HCT116 (cell line): Measurements from ENCODE around the gene EFCAB8. TPM values are rescaled to one million over a fixed set of nuclear protein-coding genes. Genes with fewer than 3 reads are reported as not detected.

Source experiments
- ATAC-seq: fragments of 200-7000 bp; cut with Tn5 transposase; 2 replicates; pipeline ENCODE4 v1.9.1; 2020; ENCODE audit warnings: mild to moderate bottlenecking, moderate library complexity
- BruUV-seq: library from RNA; stranded (reverse); fragments of 400-500 nt; replicated peaks from 2 replicates; lab custom pipeline; 2021; lab: Mats Ljungman, UMichigan
- CTCF ChIA-PET: fragments of 300-600 bp; sonication (Branson Sonifier 250); formaldehyde crosslinking; loops from one replicate; lab custom pipeline; 2021; ENCODE audit warnings: antibody characterized with exemption; lab: Charles Lee
- POLR2A ChIA-PET: fragments of 300-600, 350-600 bp; sonication (Branson Sonifier 250); formaldehyde crosslinking; loops from one replicate; lab custom pipeline; 2021; ENCODE audit warnings: antibody characterized with exemption; lab: Charles Lee
- RAD21 ChIA-PET, 2 experiments: fragments of 300-600 bp; sonication (Branson Sonifier 250); formaldehyde crosslinking; loops; one replicate each; lab custom pipeline; 2023; ENCODE audit warnings: low total read pairs in 2 of 2; ENCODE audit not compliant: uncharacterized antibody in 2 of 2, unreplicated experiment in 2 of 2, low non-redundant PET in 1 of 2; lab: Charles Lee
- DNase-seq: peaks from one replicate; pipeline ENCODE4 v3.0.0-alpha.2; 2010; ENCODE audit warnings: low read depth, low spot score
- H2AFZ ChIP-seq: fragments of 200-600 bp; shearing (Covaris generic), sonication (generic); 2 replicates; pipeline ENCODE4 v1.6.1; 2017; ENCODE audit warnings: low read depth, mixed run types, mixed read lengths, antibody characterized with exemption, low read length; ENCODE audit not compliant: poor library complexity, severe bottlenecking
- H3K27ac ChIP-seq: 2 replicates; pipeline ENCODE4 v1.5.1; 2012; ENCODE audit warnings: low read depth, low read length
- H3K27me3 ChIP-seq: fragments of 200-600 bp; sonication (generic); 2 replicates; pipeline ENCODE4 v1.6.1; 2016; ENCODE audit warnings: mixed run types, low read length, mixed read lengths; ENCODE audit not compliant: insufficient read depth
- H3K36me3 ChIP-seq, 2 experiments: fragments of 200-500 bp in 1 of 2; fragments of 200-600 bp in 1 of 2; sonication (Bioruptor generic) in 1 of 2; sonication (generic) in 1 of 2; 2 replicates each; pipeline versions ENCODE4 v1.5.1 to v1.6.1; 2014 to 2016; ENCODE audit warnings: low read length in 2 of 2, inconsistent platforms in 1 of 2, mixed read lengths in 1 of 2, mixed run types in 1 of 2; ENCODE audit not compliant: insufficient read depth in 2 of 2, control insufficient read depth in 1 of 2
- H3K4me1 ChIP-seq, 2 experiments: fragments of 200-600 bp in 1 of 2; sonication (generic) in 1 of 2; 2 replicates each; pipeline versions ENCODE4 v1.5.1 to v1.6.1; 2012 to 2017; ENCODE audit warnings: low read length in 2 of 2, inconsistent platforms in 1 of 2, mild to moderate bottlenecking in 1 of 2, mixed read lengths in 1 of 2, mixed run types in 1 of 2, moderate library complexity in 1 of 2; ENCODE audit not compliant: insufficient read depth in 2 of 2, control insufficient read depth in 1 of 2
- H3K4me2 ChIP-seq: fragments of 200-600 bp; sonication (generic); 2 replicates; pipeline ENCODE4 v1.6.1; 2017; ENCODE audit warnings: mixed run types, low read length, mixed read lengths
- H3K4me3 ChIP-seq, 2 experiments: fragments of 200-600 bp in 1 of 2; sonication (generic) in 1 of 2; replicated peaks in 1 of 2; 2 replicates each; pipeline ENCODE4 v1.5.1; 2011 to 2016; ENCODE audit warnings: low read length in 2 of 2, control low read depth in 1 of 2, low read depth in 1 of 2, mild to moderate bottlenecking in 1 of 2, mixed read lengths in 1 of 2, mixed run types in 1 of 2
- H3K79me2 ChIP-seq: fragments of 200-600 bp; sonication (generic); 2 replicates; pipeline ENCODE4 v1.6.1; 2017; ENCODE audit warnings: mild to moderate bottlenecking, mixed run types, low read length, moderate library complexity, mixed read lengths; ENCODE audit not compliant: insufficient read depth
- H3K9ac ChIP-seq: fragments of 200-600 bp; sonication (generic); 2 replicates; pipeline ENCODE4 v1.6.1; 2016; ENCODE audit warnings: low read length, mixed read lengths
- H3K9me2 ChIP-seq: fragments of 200-600 bp; sonication (generic), shearing (Covaris generic); 2 replicates; pipeline ENCODE4 v1.6.1; 2017; ENCODE audit warnings: mixed run types, mild to moderate bottlenecking, moderate library complexity; ENCODE audit not compliant: insufficient read depth
- H3K9me3 ChIP-seq, 2 experiments: fragments of 200-500 bp in 1 of 2; fragments of 200-600 bp in 1 of 2; sonication (Bioruptor generic) in 1 of 2; sonication (generic) in 1 of 2; 2 replicates each; pipeline ENCODE4 v1.6.1; 2014 to 2017; ENCODE audit warnings: low read length in 2 of 2, mixed read lengths in 2 of 2, inconsistent platforms in 1 of 2, low read depth in 1 of 2, mild to moderate bottlenecking in 1 of 2, mixed run types in 1 of 2, moderate library complexity in 1 of 2; ENCODE audit not compliant: control insufficient read depth in 1 of 2, insufficient read depth in 1 of 2
- H4K20me1 ChIP-seq: fragments of 200-600 bp; sonication (generic), shearing (Covaris generic); 2 replicates; pipeline ENCODE4 v1.6.1; 2017; ENCODE audit warnings: mixed run types, mild to moderate bottlenecking, moderate library complexity; ENCODE audit not compliant: insufficient read depth
- CBX3 ChIP-seq: IDR thresholded peaks from 2 replicates; pipeline ENCODE4 v1.6.1; 2012; ENCODE audit warnings: low read depth
- EGR1 ChIP-seq: IDR thresholded peaks from 2 replicates; pipeline ENCODE4 v1.6.1; 2012; ENCODE audit warnings: low read depth
- ELF1 ChIP-seq: IDR thresholded peaks from 2 replicates; pipeline ENCODE4 v1.6.1; 2012; ENCODE audit warnings: low read depth, borderline replicate concordance
- RAD21 ChIP-seq: IDR thresholded peaks from 2 replicates; pipeline ENCODE4 v1.6.1; 2012; ENCODE audit warnings: low read depth, mild to moderate bottlenecking
- SRF ChIP-seq: IDR thresholded peaks from 2 replicates; pipeline ENCODE4 v1.6.1; 2012; ENCODE audit warnings: low read depth
- TCF7L2 ChIP-seq: IDR thresholded peaks from 2 replicates; pipeline ENCODE4 v1.7.0; 2011; ENCODE audit warnings: borderline replicate concordance, inconsistent platforms; ENCODE audit not compliant: insufficient read depth, insufficient read length; ENCODE audit errors: extremely low read depth
- ZNF274 ChIP-seq: fragments of 200-500 bp; sonication (Bioruptor generic); IDR thresholded peaks from 2 replicates; pipeline ENCODE4 v1.6.1; 2014; ENCODE audit warnings: mild to moderate bottlenecking, low read depth, low read length, inconsistent platforms
- intact Hi-C: fragments of 100-400 bp; cut with micrococcal nuclease; formaldehyde crosslinking; loops from 2 replicates; pipeline ENCODE4 v1.10.0; 2022
- total RNA-seq: library from RNA; stranded (reverse); gene quantifications from one replicate; pipeline ENCODE4 v1.2.1, GENCODE V29; 2021; ENCODE audit not compliant: unreplicated experiment
- TF ChIP-seq, protein P1 (sequence below), 3 experiments: fragments of 200-600 bp in 1 of 3; sonication (generic) in 1 of 3; IDR thresholded peaks in 2 of 3; conservative IDR thresholded peaks in 1 of 3; 2 replicates each; pipeline ENCODE4 v1.5.1; 2012 to 2017; ENCODE audit warnings: low read depth in 2 of 3, low read length in 2 of 3, antibody characterized with exemption in 1 of 3, borderline replicate concordance in 1 of 3, control low read depth in 1 of 3, mild to moderate bottlenecking in 1 of 3, mixed read lengths in 1 of 3, mixed run types in 1 of 3, moderate library complexity in 1 of 3; ENCODE audit not compliant: insufficient read depth in 1 of 3
- TF ChIP-seq, protein P2 (sequence below): IDR thresholded peaks from 2 replicates; pipeline ENCODE4 v1.6.1; 2012; ENCODE audit warnings: low read depth
- TF ChIP-seq, protein P3 (sequence below): IDR thresholded peaks from 2 replicates; pipeline ENCODE4 v1.6.1; 2012

Gene EFCAB8
- total RNA-seq, 1 experiment from 2014 or later = 0.42 TPM

DNA sequence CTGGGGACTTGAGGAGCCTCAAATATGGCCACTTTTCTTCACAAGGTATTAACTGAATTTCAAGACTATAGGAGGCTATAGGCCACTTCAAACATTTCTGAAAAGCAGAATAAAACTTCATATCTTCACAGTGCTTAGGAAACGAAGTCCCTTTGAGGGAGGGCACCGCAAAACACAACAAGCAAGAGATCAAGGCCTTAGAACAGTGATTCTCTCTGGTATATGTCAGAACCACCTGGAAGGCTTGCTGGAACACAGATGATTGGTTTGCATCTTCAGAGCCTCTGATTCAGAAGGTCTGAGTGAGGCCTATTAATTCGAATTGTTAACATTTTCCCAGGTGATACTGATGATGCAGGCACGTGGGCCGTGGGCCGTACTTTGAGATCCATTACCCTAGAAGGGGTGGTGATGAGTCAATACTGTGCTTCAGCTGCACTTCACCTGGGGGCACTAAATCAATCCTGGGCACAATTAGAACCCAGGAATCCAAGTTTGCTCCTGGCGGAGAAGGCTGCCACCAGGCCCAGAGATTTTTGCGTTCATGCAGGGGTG lies 134.8 kb downstream of the EFCAB8 start (continued):
- TF ChIP-seq, protein P1, sequence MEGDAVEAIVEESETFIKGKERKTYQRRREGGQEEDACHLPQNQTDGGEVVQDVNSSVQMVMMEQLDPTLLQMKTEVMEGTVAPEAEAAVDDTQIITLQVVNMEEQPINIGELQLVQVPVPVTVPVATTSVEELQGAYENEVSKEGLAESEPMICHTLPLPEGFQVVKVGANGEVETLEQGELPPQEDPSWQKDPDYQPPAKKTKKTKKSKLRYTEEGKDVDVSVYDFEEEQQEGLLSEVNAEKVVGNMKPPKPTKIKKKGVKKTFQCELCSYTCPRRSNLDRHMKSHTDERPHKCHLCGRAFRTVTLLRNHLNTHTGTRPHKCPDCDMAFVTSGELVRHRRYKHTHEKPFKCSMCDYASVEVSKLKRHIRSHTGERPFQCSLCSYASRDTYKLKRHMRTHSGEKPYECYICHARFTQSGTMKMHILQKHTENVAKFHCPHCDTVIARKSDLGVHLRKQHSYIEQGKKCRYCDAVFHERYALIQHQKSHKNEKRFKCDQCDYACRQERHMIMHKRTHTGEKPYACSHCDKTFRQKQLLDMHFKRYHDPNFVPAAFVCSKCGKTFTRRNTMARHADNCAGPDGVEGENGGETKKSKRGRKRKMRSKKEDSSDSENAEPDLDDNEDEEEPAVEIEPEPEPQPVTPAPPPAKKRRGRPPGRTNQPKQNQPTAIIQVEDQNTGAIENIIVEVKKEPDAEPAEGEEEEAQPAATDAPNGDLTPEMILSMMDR (IDR thresholded peaks at IDR 0.05 in 2 of 3, conservative IDR thresholded peaks at IDR 0.05 in 1 of 3; ENCODE audit: borderline replicate concordance in 1 of 3, insufficient read depth in 1 of 3, low read depth in 2 of 3, low read length in 2 of 3) = no peak
- no peak for TF ChIP-seq SRF
- no peak for TF ChIP-seq TCF7L2
- TF ChIP-seq, protein P2, sequence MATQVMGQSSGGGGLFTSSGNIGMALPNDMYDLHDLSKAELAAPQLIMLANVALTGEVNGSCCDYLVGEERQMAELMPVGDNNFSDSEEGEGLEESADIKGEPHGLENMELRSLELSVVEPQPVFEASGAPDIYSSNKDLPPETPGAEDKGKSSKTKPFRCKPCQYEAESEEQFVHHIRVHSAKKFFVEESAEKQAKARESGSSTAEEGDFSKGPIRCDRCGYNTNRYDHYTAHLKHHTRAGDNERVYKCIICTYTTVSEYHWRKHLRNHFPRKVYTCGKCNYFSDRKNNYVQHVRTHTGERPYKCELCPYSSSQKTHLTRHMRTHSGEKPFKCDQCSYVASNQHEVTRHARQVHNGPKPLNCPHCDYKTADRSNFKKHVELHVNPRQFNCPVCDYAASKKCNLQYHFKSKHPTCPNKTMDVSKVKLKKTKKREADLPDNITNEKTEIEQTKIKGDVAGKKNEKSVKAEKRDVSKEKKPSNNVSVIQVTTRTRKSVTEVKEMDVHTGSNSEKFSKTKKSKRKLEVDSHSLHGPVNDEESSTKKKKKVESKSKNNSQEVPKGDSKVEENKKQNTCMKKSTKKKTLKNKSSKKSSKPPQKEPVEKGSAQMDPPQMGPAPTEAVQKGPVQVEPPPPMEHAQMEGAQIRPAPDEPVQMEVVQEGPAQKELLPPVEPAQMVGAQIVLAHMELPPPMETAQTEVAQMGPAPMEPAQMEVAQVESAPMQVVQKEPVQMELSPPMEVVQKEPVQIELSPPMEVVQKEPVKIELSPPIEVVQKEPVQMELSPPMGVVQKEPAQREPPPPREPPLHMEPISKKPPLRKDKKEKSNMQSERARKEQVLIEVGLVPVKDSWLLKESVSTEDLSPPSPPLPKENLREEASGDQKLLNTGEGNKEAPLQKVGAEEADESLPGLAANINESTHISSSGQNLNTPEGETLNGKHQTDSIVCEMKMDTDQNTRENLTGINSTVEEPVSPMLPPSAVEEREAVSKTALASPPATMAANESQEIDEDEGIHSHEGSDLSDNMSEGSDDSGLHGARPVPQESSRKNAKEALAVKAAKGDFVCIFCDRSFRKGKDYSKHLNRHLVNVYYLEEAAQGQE = no peak
- TF ChIP-seq ZNF274 = no peak
- TF ChIP-seq EGR1 = no peak
- TF ChIP-seq, protein P3, sequence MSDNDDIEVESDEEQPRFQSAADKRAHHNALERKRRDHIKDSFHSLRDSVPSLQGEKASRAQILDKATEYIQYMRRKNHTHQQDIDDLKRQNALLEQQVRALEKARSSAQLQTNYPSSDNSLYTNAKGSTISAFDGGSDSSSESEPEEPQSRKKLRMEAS = no peak

DNA sequence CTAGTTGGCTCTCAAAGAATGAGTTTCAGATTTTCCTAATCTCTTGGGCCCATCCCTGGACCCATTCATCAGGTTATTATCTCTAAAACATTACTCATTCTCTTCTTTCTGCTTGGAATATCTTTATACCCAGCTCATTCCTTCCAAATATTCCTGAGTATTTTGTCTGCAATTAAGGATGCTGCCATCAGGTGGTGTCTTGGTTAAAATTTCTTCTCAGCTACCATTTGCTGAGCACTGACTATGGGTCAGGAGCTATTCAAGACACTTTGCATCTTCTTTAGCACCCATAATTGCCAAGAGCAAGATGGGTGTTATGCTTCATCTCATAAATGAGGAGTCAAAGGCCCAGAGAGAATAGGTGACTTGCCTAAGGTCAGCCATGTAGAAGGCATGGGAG lies 137.1 kb downstream of the EFCAB8 start:
- no peak for TF ChIP-seq TCF7L2
- no peak for TF ChIP-seq ELF1
- TF ChIP-seq RAD21 = peak; percentile 17; the same call in 1 of the 2 replicates
- TF ChIP-seq, protein P1 (IDR thresholded peaks at IDR 0.05 in 2 of 3, conservative IDR thresholded peaks at IDR 0.05 in 1 of 3; ENCODE audit: borderline replicate concordance in 1 of 3, insufficient read depth in 1 of 3, low read depth in 2 of 3, low read length in 2 of 3) = peak in 2 of 3 experiments; percentile 3 to 50; a peak in 2 of 6 replicates
- TF ChIP-seq, protein P3 = no peak
- no peak for TF ChIP-seq CBX3
- TF ChIP-seq, all 23 proteins: peak for 2
- H3K27me3 ChIP-seq = no peaks in the 10 kb centered on the region
- no peak overlapping the region for H2AFZ ChIP-seq
- no TSS peak for BruUV-seq
- H4K20me1 ChIP-seq = no peaks in the 10 kb centered on the region
- ChIA-PET CTCF (interaction anchor here (1.6 kb wide), 1 partner anchor 9 kb away, joined by 5 read pairs; the partner anchor contains the start of gene SUN5), POLR2A (no interaction called here), RAD21 (no interaction called here)
- no peak overlapping the region for H3K27ac ChIP-seq
- no peaks in the 10 kb centered on the region for H3K36me3 ChIP-seq
- H3K79me2 ChIP-seq = no peaks in the 10 kb centered on the region
- no peaks in the 10 kb centered on the region; a peak in 1 of 4 replicates for H3K4me1 ChIP-seq
- H3K9ac ChIP-seq = no peak overlapping the region
- no peak overlapping the region for H3K4me3 ChIP-seq
- H3K9me3 ChIP-seq = peaks cover 0 to 3% of the 10 kb centered on the region in 2 experiments; a peak in 1 of 4 replicates
- no peak overlapping the region for H3K4me2 ChIP-seq
- H3K9me2 ChIP-seq = no peaks in the 10 kb centered on the region
- ATAC-seq (no peak), DNase-seq (no peak)
- intact Hi-C loops = no loop called here
